ENCODE data around the gene RCBTB2.

RCBTB2 gene

DNA sequence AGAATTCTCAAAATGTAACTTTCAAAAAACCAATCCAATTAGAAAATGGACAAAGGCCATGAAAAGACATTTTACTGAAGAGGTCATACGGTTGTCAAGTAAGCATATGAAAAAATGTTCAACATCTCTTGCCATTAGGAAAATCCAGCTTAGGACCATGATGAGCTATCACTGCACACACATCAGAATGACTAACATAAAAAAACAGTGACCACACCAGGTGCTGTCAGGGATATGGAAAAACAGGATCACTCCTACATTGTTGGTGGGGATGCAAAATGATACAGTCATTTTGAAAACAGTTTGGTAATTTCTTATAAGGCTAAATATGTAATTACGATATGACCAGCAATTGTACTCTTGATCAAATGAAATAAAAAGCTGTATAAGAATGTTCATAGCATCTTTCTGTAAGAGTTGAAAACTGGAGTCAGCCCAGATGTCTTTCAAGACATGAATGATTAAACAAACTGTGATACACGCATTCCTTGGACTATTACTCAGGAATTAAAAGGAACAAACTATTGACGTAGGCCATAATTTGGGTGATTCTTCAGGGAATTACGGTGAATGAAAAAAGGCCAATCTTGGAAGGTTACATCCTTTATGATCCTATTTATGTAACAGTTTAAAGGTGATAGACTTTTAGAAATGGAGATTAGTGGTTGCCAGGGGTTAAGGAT, 26.9 kb upstream of the RCBTB2 start:
- H3K4me1 Mint-ChIP-seq, result no peaks in the 10 kb centered on the region
- TF ChIP-seq, protein P1, sequence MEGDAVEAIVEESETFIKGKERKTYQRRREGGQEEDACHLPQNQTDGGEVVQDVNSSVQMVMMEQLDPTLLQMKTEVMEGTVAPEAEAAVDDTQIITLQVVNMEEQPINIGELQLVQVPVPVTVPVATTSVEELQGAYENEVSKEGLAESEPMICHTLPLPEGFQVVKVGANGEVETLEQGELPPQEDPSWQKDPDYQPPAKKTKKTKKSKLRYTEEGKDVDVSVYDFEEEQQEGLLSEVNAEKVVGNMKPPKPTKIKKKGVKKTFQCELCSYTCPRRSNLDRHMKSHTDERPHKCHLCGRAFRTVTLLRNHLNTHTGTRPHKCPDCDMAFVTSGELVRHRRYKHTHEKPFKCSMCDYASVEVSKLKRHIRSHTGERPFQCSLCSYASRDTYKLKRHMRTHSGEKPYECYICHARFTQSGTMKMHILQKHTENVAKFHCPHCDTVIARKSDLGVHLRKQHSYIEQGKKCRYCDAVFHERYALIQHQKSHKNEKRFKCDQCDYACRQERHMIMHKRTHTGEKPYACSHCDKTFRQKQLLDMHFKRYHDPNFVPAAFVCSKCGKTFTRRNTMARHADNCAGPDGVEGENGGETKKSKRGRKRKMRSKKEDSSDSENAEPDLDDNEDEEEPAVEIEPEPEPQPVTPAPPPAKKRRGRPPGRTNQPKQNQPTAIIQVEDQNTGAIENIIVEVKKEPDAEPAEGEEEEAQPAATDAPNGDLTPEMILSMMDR (IDR thresholded peaks at IDR 0.05; ENCODE audit: unreplicated experiment in 3 of 3), result no peak
- no peak overlapping the region for H3K27ac Mint-ChIP-seq
- no peaks in the 10 kb centered on the region for H3K27me3 Mint-ChIP-seq (ENCODE audit: low read depth)
- H3K4me3 Mint-ChIP-seq, result no peak overlapping the region
- no peaks in the 10 kb centered on the region for H3K36me3 Mint-ChIP-seq (ENCODE audit: low read depth)
- H3K9me3 Mint-ChIP-seq, result peaks cover 8% of the 10 kb centered on the region

GRCh38 chr13:48556817-48557216, 23.9 kb upstream of the RCBTB2 start:
- TF ChIP-seq, protein P1 (IDR thresholded peaks at IDR 0.05; ENCODE audit: unreplicated experiment in 3 of 3), result no peak
- Mint-ChIP-seq H3K27me3 (ENCODE audit: low read depth) (no peaks in the 10 kb centered on the region), H3K4me3 (no peak overlapping the region), H3K27ac (no peak overlapping the region), H3K4me1 (no peaks in the 10 kb centered on the region), H3K36me3 (ENCODE audit: low read depth) (no peaks in the 10 kb centered on the region), H3K9me3 (peaks cover 15% of the 10 kb centered on the region)

DNA sequence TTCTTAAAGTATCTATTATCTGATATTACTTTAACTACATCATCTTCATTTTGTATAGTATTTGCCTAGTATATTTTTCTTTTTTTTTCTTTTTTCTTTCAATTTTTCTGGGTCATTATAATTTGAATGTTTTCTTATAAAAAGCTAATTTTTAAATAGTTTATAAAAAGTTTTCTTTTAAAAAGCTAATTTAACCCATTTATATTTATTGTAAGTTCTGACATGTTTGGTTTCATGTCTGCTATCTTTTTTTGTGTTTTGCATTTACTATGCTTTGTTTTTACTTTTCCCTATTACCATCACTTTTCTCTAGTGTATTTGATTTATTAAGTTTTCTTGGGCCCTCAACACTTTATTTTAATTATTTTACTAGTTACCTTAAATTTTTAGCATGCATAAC, 22.6 kb upstream of the RCBTB2 start:
- TF ChIP-seq, protein P1 (IDR thresholded peaks at IDR 0.05; ENCODE audit: unreplicated experiment in 3 of 3), result no peak
- Mint-ChIP-seq H3K4me1 (no peaks in the 10 kb centered on the region), H3K27ac (no peak overlapping the region), H3K27me3 (ENCODE audit: low read depth) (peaks cover 3% of the 10 kb centered on the region), H3K4me3 (no peak overlapping the region), H3K9me3 (peaks cover 16% of the 10 kb centered on the region), H3K36me3 (ENCODE audit: low read depth) (no peaks in the 10 kb centered on the region)

DNA sequence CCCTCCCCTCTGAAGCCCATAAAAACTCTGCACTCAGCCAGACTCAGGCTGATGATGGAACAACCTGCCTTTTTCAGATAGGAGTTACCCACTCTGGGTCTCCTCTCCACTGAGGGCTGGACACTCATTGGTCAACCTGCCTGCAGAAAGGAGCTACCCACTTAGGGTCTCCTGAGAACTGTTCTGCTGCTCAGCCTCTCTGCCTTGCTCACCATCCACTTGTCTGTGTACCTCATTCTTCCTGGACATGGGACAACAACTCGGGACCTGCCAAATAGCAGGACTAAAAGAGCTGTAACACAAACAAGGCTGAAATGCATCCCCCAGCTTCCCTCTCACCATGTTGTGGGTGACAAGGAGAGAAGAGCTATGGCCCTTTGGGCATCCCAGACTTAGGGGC, 18.4 kb upstream of the RCBTB2 start:
- H3K27ac Mint-ChIP-seq, result no peak overlapping the region
- H3K4me1 Mint-ChIP-seq, result no peaks in the 10 kb centered on the region
- H3K9me3 Mint-ChIP-seq, result peaks cover 17% of the 10 kb centered on the region
- no peak overlapping the region for H3K4me3 Mint-ChIP-seq
- no peaks in the 10 kb centered on the region for H3K36me3 Mint-ChIP-seq (ENCODE audit: low read depth)
- H3K27me3 Mint-ChIP-seq (ENCODE audit: low read depth), result peaks cover 3% of the 10 kb centered on the region
- TF ChIP-seq, protein P1 (IDR thresholded peaks at IDR 0.05; ENCODE audit: unreplicated experiment in 3 of 3), result no peak

DNA sequence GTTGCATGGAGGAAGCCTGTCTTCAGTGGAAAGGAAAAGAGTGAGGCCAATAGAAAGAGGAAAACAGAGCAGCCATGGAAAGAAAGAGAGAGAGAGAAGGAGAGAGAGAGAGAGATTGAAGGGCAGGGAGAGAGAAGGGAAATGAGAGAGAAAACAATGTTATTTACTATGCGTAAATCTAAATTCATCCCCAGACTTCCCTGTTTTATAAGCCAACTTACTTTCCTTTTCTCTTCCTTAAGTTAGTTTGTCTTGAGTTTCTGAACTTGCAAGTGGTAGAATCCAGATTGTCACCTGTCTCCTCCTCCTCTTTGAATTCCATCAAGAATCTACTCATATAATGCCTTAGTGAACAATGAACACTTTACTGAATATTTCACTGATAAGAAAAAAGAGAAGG, 16.8 kb upstream of the RCBTB2 start:
- Mint-ChIP-seq H3K4me3 (no peak overlapping the region), H3K27me3 (ENCODE audit: low read depth) (peaks cover 3% of the 10 kb centered on the region), H3K4me1 (no peaks in the 10 kb centered on the region), H3K36me3 (ENCODE audit: low read depth) (no peaks in the 10 kb centered on the region), H3K9me3 (peaks cover 11% of the 10 kb centered on the region), H3K27ac (no peak overlapping the region)
- TF ChIP-seq, protein P1 (IDR thresholded peaks at IDR 0.05; ENCODE audit: unreplicated experiment in 3 of 3), result no peak

- TF ChIP-seq, protein P1 (IDR thresholded peaks at IDR 0.05; ENCODE audit: unreplicated experiment in 3 of 3), result no peak
- peaks cover 6% of the 10 kb centered on the region for H3K4me1 Mint-ChIP-seq
- H3K36me3 Mint-ChIP-seq (ENCODE audit: low read depth), result no peaks in the 10 kb centered on the region
- H3K27ac Mint-ChIP-seq, result no peak overlapping the region
- no peak overlapping the region for H3K4me3 Mint-ChIP-seq
- H3K9me3 Mint-ChIP-seq, result peaks cover 8% of the 10 kb centered on the region
- H3K27me3 Mint-ChIP-seq (ENCODE audit: low read depth), result peaks cover 3% of the 10 kb centered on the region
Observed at GRCh38 chr13:48547663-48548092, 14.8 kb upstream of the RCBTB2 start.

Measured in nephron (organoid).